ENCODE data around the gene TYMP.

TYMP gene

DNA sequence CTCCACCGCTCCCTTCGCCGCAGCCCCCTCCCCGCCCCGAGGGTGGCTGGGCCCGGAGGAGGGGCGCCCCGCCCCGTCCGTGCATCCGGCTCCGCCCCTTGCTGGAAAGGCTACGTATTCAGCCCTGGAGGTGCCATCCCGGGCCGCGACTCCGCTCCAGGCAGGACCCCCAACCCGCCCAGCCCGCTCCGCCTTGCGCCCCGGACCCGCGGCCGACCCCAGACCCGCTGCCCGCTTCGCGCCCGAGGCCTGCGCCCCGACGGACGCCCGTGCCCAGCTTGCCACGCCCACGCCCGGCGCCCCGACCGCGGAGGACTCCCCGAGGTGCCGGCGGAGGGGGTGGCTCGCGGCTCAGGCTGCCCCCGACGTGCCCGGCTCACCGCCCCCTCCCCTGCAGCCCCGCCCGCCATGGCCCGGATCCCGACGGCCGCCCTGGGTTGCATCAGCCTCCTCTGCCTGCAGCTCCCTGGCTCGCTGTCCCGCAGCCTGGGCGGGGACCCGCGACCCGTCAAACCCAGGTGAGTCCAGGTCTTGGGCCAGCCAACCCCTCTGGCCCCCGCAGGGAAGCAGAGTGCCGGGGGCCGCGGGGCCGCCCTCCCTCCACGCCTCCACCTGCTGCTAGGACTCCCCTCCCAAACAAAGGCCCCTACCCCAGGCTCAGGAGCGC is 48.2 kb downstream of the TYMP start, which contains the start of gene ADM2:
TSS of gene ADM2 (plus strand) at position 104 of the 667 bp plus-strand sequence. CDS start at position 409, 305 bp downstream.
- Histone ChIP-seq H3K4me1 (ENCODE audit: control insufficient read depth, insufficient read depth, low read length) (no peaks in the 10 kb centered on the region), H3K27me3 (ENCODE audit: control insufficient read depth, insufficient read depth, low read length) (peaks cover 4% of the 10 kb centered on the region; the same call in 1 of the 2 replicates), H3K27ac (ENCODE audit: low read length) (no peak within 1 kb of the TSS), H3K9me3 (ENCODE audit: control insufficient read depth, insufficient read depth, low read length) (no peaks in the 10 kb centered on the region), H3K36me3 (ENCODE audit: control insufficient read depth, insufficient read depth, low read length) (peaks cover 3% of the 10 kb centered on the region; the same call in 1 of the 2 replicates), H3K4me3 (ENCODE audit: low read length) (peak within 1 kb of the TSS; percentile 83)
- no peak for DNase-seq (ENCODE audit: low read depth, low spot score)
- no CpG with 5 or more reads among the region's 70 CpGs for WGBS (ENCODE audit: insufficient coverage, insufficient read length)

DNA sequence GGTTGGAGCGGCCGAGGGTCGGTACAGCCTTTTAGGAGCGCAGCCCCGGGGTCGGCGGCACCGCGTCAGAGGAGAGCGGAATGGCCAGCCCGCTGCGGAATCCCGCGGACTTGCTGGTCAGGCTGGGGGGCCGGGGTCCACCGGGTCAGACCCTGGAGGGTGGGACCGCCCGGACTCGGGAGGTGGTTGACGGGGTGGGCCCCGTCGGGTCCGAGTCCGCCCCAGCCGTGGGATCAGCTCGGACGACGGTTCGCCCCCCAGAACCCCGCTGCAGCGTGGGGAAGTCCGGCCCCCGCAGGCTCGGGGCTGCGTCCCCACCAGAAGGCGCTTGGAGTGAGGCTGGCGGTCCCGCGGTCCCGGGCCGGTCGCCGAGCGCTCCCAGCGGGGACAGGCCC is 48.8 kb downstream of the TYMP start:
- DNase-seq (ENCODE audit: low read depth, low spot score), result no peak
- no CpG with 5 or more reads among the region's 45 CpGs for WGBS (ENCODE audit: insufficient coverage, insufficient read length)
- peaks cover 3% of the 10 kb centered on the region; the same call in 1 of the 2 replicates for H3K36me3 ChIP-seq (ENCODE audit: control insufficient read depth, insufficient read depth, low read length)
- H3K9me3 ChIP-seq (ENCODE audit: control insufficient read depth, insufficient read depth, low read length), result no peaks in the 10 kb centered on the region
- H3K4me3 ChIP-seq (ENCODE audit: low read length), result peak overlapping the region; percentile 83
- peaks cover 4% of the 10 kb centered on the region; the same call in 1 of the 2 replicates for H3K27me3 ChIP-seq (ENCODE audit: control insufficient read depth, insufficient read depth, low read length)
- H3K27ac ChIP-seq (ENCODE audit: low read length), result no peak overlapping the region
- H3K4me1 ChIP-seq (ENCODE audit: control insufficient read depth, insufficient read depth, low read length), result no peaks in the 10 kb centered on the region

DNA sequence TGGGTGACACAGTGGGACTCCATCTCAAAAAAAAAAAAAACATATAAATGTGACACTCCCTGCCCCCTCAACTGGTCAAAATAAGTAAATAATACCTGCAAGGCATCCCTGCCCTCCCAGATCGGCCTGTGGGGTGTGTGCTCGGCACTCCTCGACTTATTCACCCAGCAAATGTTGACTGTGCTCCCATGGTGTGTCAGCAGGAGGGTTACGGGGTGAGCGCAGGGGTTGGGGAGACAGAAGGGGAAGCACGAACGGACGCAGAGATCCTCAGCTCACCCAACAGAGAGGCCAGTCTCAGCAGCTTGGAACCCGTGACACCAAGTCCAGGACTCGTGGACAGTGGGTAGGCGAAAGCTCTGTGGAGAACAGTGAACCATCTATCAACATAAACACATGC is 50.1 kb downstream of the TYMP start:
- no peak overlapping the region for H3K4me3 ChIP-seq (ENCODE audit: low read length)
- H3K27ac ChIP-seq (ENCODE audit: low read length), result no peak overlapping the region
- H3K36me3 ChIP-seq (ENCODE audit: control insufficient read depth, insufficient read depth, low read length), result peaks cover 3% of the 10 kb centered on the region; the same call in 1 of the 2 replicates
- H3K27me3 ChIP-seq (ENCODE audit: control insufficient read depth, insufficient read depth, low read length), result peaks cover 4% of the 10 kb centered on the region; the same call in 1 of the 2 replicates
- DNase-seq (ENCODE audit: low read depth, low spot score), result no peak
- WGBS (ENCODE audit: insufficient coverage, insufficient read length), result no CpG with 5 or more reads among the region's 11 CpGs
- 0 out of 2 replicates have a peak, but pooled peaks cover 1% of the 10 kb centered on the region for H3K4me1 ChIP-seq (ENCODE audit: control insufficient read depth, insufficient read depth, low read length)
- H3K9me3 ChIP-seq (ENCODE audit: control insufficient read depth, insufficient read depth, low read length), result no peaks in the 10 kb centered on the region

DNA sequence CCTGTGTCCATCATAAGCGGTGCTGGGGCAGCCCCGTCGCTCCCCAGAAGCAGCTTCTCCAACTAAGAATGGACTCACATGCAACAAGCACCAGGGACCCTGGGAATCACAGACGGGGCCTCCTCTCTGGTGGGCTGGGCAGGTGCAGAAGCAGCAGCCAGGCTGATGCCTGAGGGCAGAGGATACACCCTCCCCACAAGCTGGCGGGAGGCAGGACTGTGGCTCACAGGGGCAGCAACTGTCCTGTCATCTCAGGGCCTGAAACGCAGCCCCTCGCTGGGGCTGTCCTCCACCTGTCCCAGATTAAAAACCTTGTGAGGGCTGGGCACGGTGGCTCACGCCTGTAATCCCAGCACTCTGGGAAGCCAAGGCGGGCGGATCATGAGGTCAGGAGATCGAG is 51.9 kb downstream of the TYMP start:
- no peak overlapping the region for H3K4me3 ChIP-seq (ENCODE audit: low read length)
- DNase-seq (ENCODE audit: low read depth, low spot score), result no peak
- H3K36me3 ChIP-seq (ENCODE audit: control insufficient read depth, insufficient read depth, low read length), result peaks cover 3% of the 10 kb centered on the region; the same call in 1 of the 2 replicates
- peaks cover 4% of the 10 kb centered on the region; the same call in 1 of the 2 replicates for H3K27me3 ChIP-seq (ENCODE audit: control insufficient read depth, insufficient read depth, low read length)
- H3K4me1 ChIP-seq (ENCODE audit: control insufficient read depth, insufficient read depth, low read length), result peaks cover 3% of the 10 kb centered on the region; the same call in 1 of the 2 replicates
- H3K9me3 ChIP-seq (ENCODE audit: control insufficient read depth, insufficient read depth, low read length), result no peaks in the 10 kb centered on the region
- H3K27ac ChIP-seq (ENCODE audit: low read length), result no peak overlapping the region
- no CpG with 5 or more reads among the region's 12 CpGs for WGBS (ENCODE audit: insufficient coverage, insufficient read length)

DNA sequence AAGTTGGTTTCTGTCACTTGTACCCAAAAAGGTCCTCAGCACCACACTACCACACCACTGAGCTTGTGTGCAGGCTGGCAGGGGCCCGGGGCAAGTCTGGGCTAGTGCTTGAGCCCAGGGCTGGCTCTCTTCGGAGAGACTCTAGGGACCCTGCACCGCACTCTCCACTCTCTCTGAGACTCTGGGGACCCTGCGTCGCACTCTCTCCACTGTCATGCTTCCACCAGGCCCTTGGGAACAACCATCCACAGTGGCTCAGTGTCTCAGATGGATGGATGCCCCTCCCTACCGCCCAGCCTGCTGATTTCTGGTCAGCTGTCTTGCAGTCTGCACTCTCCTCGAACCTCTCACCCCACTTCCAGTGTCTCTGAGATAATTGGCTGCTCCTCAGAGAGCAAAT is 52.9 kb downstream of the TYMP start:
- peaks cover 4% of the 10 kb centered on the region; the same call in 1 of the 2 replicates for H3K27me3 ChIP-seq (ENCODE audit: control insufficient read depth, insufficient read depth, low read length)
- peaks cover 3% of the 10 kb centered on the region; the same call in 1 of the 2 replicates for H3K4me1 ChIP-seq (ENCODE audit: control insufficient read depth, insufficient read depth, low read length)
- H3K9me3 ChIP-seq (ENCODE audit: control insufficient read depth, insufficient read depth, low read length), result no peaks in the 10 kb centered on the region
- no peak overlapping the region for H3K4me3 ChIP-seq (ENCODE audit: low read length)
- WGBS (ENCODE audit: insufficient coverage, insufficient read length), result no CpG with 5 or more reads among the region's 7 CpGs
- H3K27ac ChIP-seq (ENCODE audit: low read length), result no peak overlapping the region
- DNase-seq (ENCODE audit: low read depth, low spot score), result no peak
- no peaks in the 10 kb centered on the region for H3K36me3 ChIP-seq (ENCODE audit: control insufficient read depth, insufficient read depth, low read length)

Measured in iPS DF 6.9 (cell line).